OCI-LY1 (cell line): Measurements from ENCODE around the gene PLCB4.

Experiments used
- H2AFZ ChIP-seq: fragments of 200-600 bp; sonication (generic), shearing (Covaris generic); 2 replicates; pipeline ENCODE4 v1.6.0; 2014; ENCODE audit warnings: antibody characterized with exemption, mild to moderate bottlenecking, low read length
- H3F3A ChIP-seq: fragments of 200-600 bp; sonication (generic), shearing (Covaris generic); 2 replicates; pipeline ENCODE4 v1.6.0; 2014; ENCODE audit warnings: mild to moderate bottlenecking, antibody characterized with exemption, low read length, moderate library complexity; ENCODE audit not compliant: insufficient read depth
- H3K27ac ChIP-seq: fragments of 200-600 bp; sonication (generic); 2 replicates; pipeline ENCODE4 v1.5.1; 2014; ENCODE audit warnings: low read length, mixed run types, mild to moderate bottlenecking, low read depth; ENCODE audit not compliant: poor library complexity, severe bottlenecking
- H3K27me3 ChIP-seq: fragments of 200-600 bp; sonication (generic); 2 replicates; pipeline ENCODE4 v1.6.0; 2014; ENCODE audit warnings: antibody characterized with exemption, mild to moderate bottlenecking, low read length, moderate library complexity; ENCODE audit not compliant: insufficient read depth
- H3K36me3 ChIP-seq: fragments of 200-600 bp; sonication (generic); 2 replicates; pipeline ENCODE4 v1.6.1; 2014; ENCODE audit warnings: mild to moderate bottlenecking, antibody characterized with exemption, low read length, moderate library complexity, mixed read lengths; ENCODE audit not compliant: insufficient read depth
- H3K4me1 ChIP-seq: fragments of 200-600 bp; sonication (generic); 2 replicates; pipeline ENCODE4 v1.5.1; 2014; ENCODE audit warnings: mild to moderate bottlenecking, low read length, moderate library complexity; ENCODE audit not compliant: insufficient read depth, severe bottlenecking
- H3K4me2 ChIP-seq: fragments of 200-600 bp; sonication (generic), shearing (Covaris generic); 2 replicates; pipeline ENCODE4 v1.6.1; 2014; ENCODE audit warnings: low read length
- H3K4me3 ChIP-seq: fragments of 200-600 bp; sonication (generic); 2 replicates; pipeline ENCODE4 v1.5.1; 2014; ENCODE audit warnings: low read length, low read depth, mild to moderate bottlenecking, mixed read lengths; ENCODE audit not compliant: poor library complexity, severe bottlenecking
- H3K79me2 ChIP-seq: fragments of 200-600 bp; shearing (Covaris generic); 2 replicates; pipeline ENCODE4 v1.6.1; 2016; ENCODE audit warnings: mixed run types, low read length, mixed read lengths; ENCODE audit not compliant: insufficient read depth
- H3K9ac ChIP-seq: fragments of 200-600 bp; sonication (generic), shearing (Covaris generic); 2 replicates; pipeline ENCODE4 v1.6.1; 2014; ENCODE audit warnings: mild to moderate bottlenecking, low read length, mixed read lengths
- H3K9me2 ChIP-seq: fragments of 200-600 bp; sonication (generic), shearing (Covaris generic); 2 replicates; pipeline ENCODE4 v1.6.1; 2014; ENCODE audit warnings: low read depth, mild to moderate bottlenecking, low read length, mixed read lengths
- H3K9me3 ChIP-seq: fragments of 200-600 bp; shearing (Covaris generic); 2 replicates; pipeline ENCODE4 v1.6.1; 2014; ENCODE audit warnings: low read length, mixed read lengths
- H4K20me1 ChIP-seq: fragments of 200-600 bp; sonication (generic), shearing (Covaris generic); 2 replicates; pipeline ENCODE4 v1.6.0; 2016; ENCODE audit warnings: mild to moderate bottlenecking, low read length; ENCODE audit not compliant: insufficient read depth
- CTCF ChIP-seq: fragments of 200-600 bp; sonication (generic), shearing (Covaris generic); IDR thresholded peaks from 2 replicates; pipeline ENCODE4 v1.5.1; 2017; ENCODE audit warnings: mild to moderate bottlenecking, antibody characterized with exemption, low read length, moderate library complexity, mixed read lengths
- EZH2 ChIP-seq: fragments of 200-600 bp; sonication (generic), shearing (Covaris generic); IDR thresholded peaks from 2 replicates; pipeline ENCODE4 v1.8.0; 2017; ENCODE audit warnings: borderline replicate concordance, mixed run types, mild to moderate bottlenecking, antibody characterized with exemption, low read length, moderate library complexity, mixed read lengths

PLCB4 gene

GRCh38 chr20:9408422-9409300 lies 339.8 kb downstream of the PLCB4 start:
- Histone ChIP-seq H3K27ac (no peak overlapping the region), H3K9ac (no peak overlapping the region), H3K9me2 (no peaks in the 10 kb centered on the region), H3K4me1 (no peaks in the 10 kb centered on the region), H3K4me2 (no peak overlapping the region), H3K4me3 (no peak overlapping the region), H2AFZ (no peak overlapping the region), H3K9me3 (no peaks in the 10 kb centered on the region), H3K27me3 (no peaks in the 10 kb centered on the region), H3K36me3 (no peaks in the 10 kb centered on the region), H3F3A (no peaks in the 10 kb centered on the region), H3K79me2 (no peaks in the 10 kb centered on the region), H4K20me1 (no peaks in the 10 kb centered on the region)
- TF ChIP-seq EZH2 (no peak), CTCF (no peak)

DNA sequence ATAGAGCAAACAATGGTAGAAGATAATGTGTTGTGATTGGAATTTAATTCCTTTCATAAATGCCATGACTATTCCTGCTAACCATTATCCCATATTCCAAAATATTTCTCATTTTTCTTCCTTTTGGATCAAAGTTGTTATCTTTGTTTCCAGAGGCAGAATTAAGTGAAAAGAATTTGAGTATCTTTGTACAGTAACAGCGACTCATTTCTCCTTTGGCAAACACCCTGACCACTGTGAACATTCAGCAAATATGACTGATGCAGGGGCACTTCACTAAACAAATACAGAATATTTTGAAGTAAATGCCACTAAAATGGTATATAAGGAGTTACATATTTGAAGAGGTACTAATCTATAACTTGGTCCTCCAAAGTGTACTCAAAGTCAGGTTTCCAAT lies 340.5 kb downstream of the PLCB4 start:
- Histone ChIP-seq H3K4me2 (no peak overlapping the region), H3K27ac (no peak overlapping the region)

GRCh38 chr20:9409981-9410380 lies 341.1 kb downstream of the PLCB4 start:
- Histone ChIP-seq H3K27ac (no peak overlapping the region), H3K27me3 (no peaks in the 10 kb centered on the region), H3K4me3 (no peak overlapping the region), H3K9me2 (no peaks in the 10 kb centered on the region), H3K9me3 (no peaks in the 10 kb centered on the region), H3F3A (no peaks in the 10 kb centered on the region), H3K4me2 (no peak overlapping the region), H3K79me2 (no peaks in the 10 kb centered on the region), H4K20me1 (no peaks in the 10 kb centered on the region), H3K4me1 (no peaks in the 10 kb centered on the region), H3K36me3 (no peaks in the 10 kb centered on the region), H2AFZ (no peak overlapping the region), H3K9ac (no peak overlapping the region)
- TF ChIP-seq CTCF (no peak), EZH2 (no peak)

More for the DNA sequence above, 340.5 kb downstream of the PLCB4 start:
- H3K79me2 ChIP-seq: no peaks in the 10 kb centered on the region
- no peaks in the 10 kb centered on the region for H3K36me3 ChIP-seq
- no peaks in the 10 kb centered on the region for H4K20me1 ChIP-seq
- H3K9ac ChIP-seq: no peak overlapping the region
- no peaks in the 10 kb centered on the region for H3K9me2 ChIP-seq
- no peak overlapping the region for H2AFZ ChIP-seq
- H3K4me1 ChIP-seq: no peaks in the 10 kb centered on the region
- TF ChIP-seq CTCF: no peak
- TF ChIP-seq EZH2: no peak
- no peaks in the 10 kb centered on the region for H3F3A ChIP-seq
- no peak overlapping the region for H3K4me3 ChIP-seq
- no peaks in the 10 kb centered on the region for H3K27me3 ChIP-seq
- no peaks in the 10 kb centered on the region for H3K9me3 ChIP-seq
